GM12878 (cell line): ENCODE results near the gene XPO1. TPM values are rescaled to one million over a fixed set of nuclear protein-coding genes. Genes with fewer than 3 reads are reported as not detected.

Experiments
- ATAC-seq: fragments of 200-7000 bp; cut with Tn5 transposase; 3 replicates; pipeline ENCODE4 v1.9.1; 2020; ENCODE audit warnings: mild to moderate bottlenecking, moderate library complexity
- BruUV-seq: library from RNA; stranded (reverse); fragments of 400-500 nt; replicated peaks from 2 replicates; lab custom pipeline; 2021; lab: Mats Ljungman, UMichigan
- CTCF ChIA-PET: fragments of 300-600 bp; sonication (Branson Sonifier 250); formaldehyde crosslinking; extraction: SDS; loops from one replicate; lab custom pipeline; 2021; ENCODE audit warnings: inconsistent platforms; lab: Yijun Ruan, JAX
- POLR2A ChIA-PET: fragments of 350-600 bp; formaldehyde crosslinking; extraction: SDS; loops from one replicate; lab custom pipeline; 2021; ENCODE audit warnings: inconsistent platforms; lab: Charles Lee
- RAD21 ChIA-PET: fragments of 300-600 bp; sonication (Branson Sonifier 250); formaldehyde crosslinking; loops from one replicate; lab custom pipeline; 2023; ENCODE audit warnings: antibody characterized with exemption; ENCODE audit not compliant: unreplicated experiment; lab: Charles Lee
- SMC1A ChIA-PET: fragments of 300-600 bp; sonication (Branson Sonifier 250); formaldehyde crosslinking; loops from one replicate; lab custom pipeline; 2023; ENCODE audit not compliant: unreplicated experiment, uncharacterized antibody; lab: Charles Lee
- DNase-seq: peaks from one replicate; pipeline ENCODE4 v3.0.0-alpha.2; 2011; ENCODE audit warnings: low read depth, low spot score
- FAIRE-seq: peaks from 3 replicates; lab custom pipeline; 2011; peaks lifted over from hg19 to GRCh38; lab: Jason Lieb, UNC
- H2AFZ ChIP-seq: 2 replicates; pipeline ENCODE4 v1.6.0; 2011; ENCODE audit warnings: low read depth, low read length, control low read depth; ENCODE audit not compliant: control insufficient read depth
- H3K27ac ChIP-seq: 2 replicates; pipeline ENCODE4 v1.5.1; 2011; ENCODE audit warnings: control low read depth; ENCODE audit not compliant: control insufficient read depth, insufficient read depth
- H3K27me3 ChIP-seq, 2 experiments: replicated peaks in 1 of 2; 2 replicates each; pipeline versions ENCODE4 v1.6.0 to v1.6.1; 2011; ENCODE audit warnings: low read length in 1 of 2; ENCODE audit not compliant: control insufficient read depth in 2 of 2, insufficient read depth in 2 of 2
- H3K36me3 ChIP-seq, 2 experiments: 2 replicates each; pipeline ENCODE4 v1.5.1; 2011; ENCODE audit warnings: low read length in 1 of 2; ENCODE audit not compliant: control insufficient read depth in 2 of 2, insufficient read depth in 2 of 2
- H3K4me1 ChIP-seq: 2 replicates; pipeline ENCODE4 v1.6.1; 2011; ENCODE audit warnings: mild to moderate bottlenecking, low read length, moderate library complexity, mixed read lengths; ENCODE audit not compliant: control insufficient read depth, insufficient read depth
- H3K4me2 ChIP-seq: 2 replicates; pipeline ENCODE4 v1.6.0; 2011; ENCODE audit warnings: control low read depth; ENCODE audit not compliant: control insufficient read depth, insufficient read depth
- H3K4me3 ChIP-seq: fragments of 200-600 bp; sonication (generic); 2 replicates; pipeline ENCODE4 v1.5.1; 2016
- H3K79me2 ChIP-seq: 2 replicates; pipeline ENCODE4 v1.6.0; 2011; ENCODE audit warnings: low read length; ENCODE audit not compliant: control insufficient read depth, insufficient read depth
- H3K9ac ChIP-seq: 2 replicates; pipeline ENCODE4 v1.8.0; 2011; ENCODE audit warnings: low read length, control low read depth, mixed read lengths; ENCODE audit not compliant: control insufficient read depth, insufficient read depth
- H3K9me3 ChIP-seq: replicated peaks from 3 replicates; pipeline ENCODE4 v1.5.1; 2011; ENCODE audit warnings: mild to moderate bottlenecking, low read length; ENCODE audit not compliant: control insufficient read depth, insufficient read depth
- H4K20me1 ChIP-seq: 2 replicates; pipeline ENCODE4 v1.6.0; 2011; ENCODE audit not compliant: control insufficient read depth, insufficient read depth
- CHD2 ChIP-seq: IDR thresholded peaks from 2 replicates; pipeline ENCODE4 v1.6.1; 2011; ENCODE audit warnings: low read depth, low read length, improper control_type of control experiment, borderline replicate concordance
- GABPA ChIP-seq: IDR thresholded peaks from 2 replicates; pipeline ENCODE4 v1.6.1; 2014; ENCODE audit warnings: antibody characterized with exemption, low read depth, mild to moderate bottlenecking, inconsistent platforms
- HCFC1 ChIP-seq: fragments of 150-350 bp; IDR thresholded peaks from 2 replicates; pipeline ENCODE4 v1.6.1; 2014; ENCODE audit warnings: low read length
- NFIC ChIP-seq: IDR thresholded peaks from 2 replicates; pipeline ENCODE4 v1.6.1; 2012; ENCODE audit warnings: low read depth, mild to moderate bottlenecking, inconsistent platforms, low read length, moderate library complexity
- RFX5 ChIP-seq: IDR thresholded peaks from 2 replicates; pipeline ENCODE4 v1.6.1; 2011; ENCODE audit warnings: low read depth, low read length, improper control_type of control experiment
- SMAD5 ChIP-seq: IDR thresholded peaks from 2 replicates; pipeline ENCODE4 v1.6.1; 2016; ENCODE audit warnings: antibody characterized with exemption, low read depth
- TCF3 ChIP-seq: IDR thresholded peaks from 2 replicates; pipeline ENCODE4 v1.6.1; 2012; ENCODE audit warnings: low read depth, mild to moderate bottlenecking, low read length, borderline replicate concordance; ENCODE audit not compliant: insufficient read depth
- ZNF622 ChIP-seq: fragments of 450-650 bp; IDR thresholded peaks from 2 replicates; pipeline ENCODE4 v1.6.1; 2017; ENCODE audit warnings: mild to moderate bottlenecking, inconsistent platforms
- WGBS: methylation state at CpG from one replicate; pipeline ENCODE4 v1.1.6; 2016; ENCODE audit warnings: low lambda C conversion rate; ENCODE audit not compliant: insufficient replicate concordance, insufficient coverage; ENCODE audit errors: missing lambda C conversion rate; 5-methylcytosine and 5-hydroxymethylcytosine counted together
- in situ Hi-C: fragments of 300-500 bp; cut with MboI; formaldehyde crosslinking; loops from 9 replicates; pipeline ENCODE4 v1.14.3; 2018; ENCODE audit warnings: mixed read lengths
- intact Hi-C: fragments of 100-400 bp; cut with micrococcal nuclease; formaldehyde crosslinking; loops from one replicate; pipeline ENCODE4 v1.14.2; 2022; ENCODE audit not compliant: unreplicated experiment
- polyA plus RNA-seq, 11 experiments: library from polyadenylated mRNA; depleted of rRNA in 4 of 11; unstranded in 6 of 11; stranded (reverse) in 5 of 11; fragments of >200 nt; fragmentation: Nextera tagmentation in 4 of 11; fragmentation: Illumina TruSeq in 1 of 11; extraction: Ambion mirVana in 4 of 11; extraction: Trizol in 1 of 11; gene quantifications; 1 replicate in 1 of 11; 2 replicates in 10 of 11; pipeline versions ENCODE4 v1.2.1 to v1.2.3, GENCODE V29; 2011 to 2016; ENCODE audit warnings: inconsistent platforms in 2 of 11, missing spikeins in 2 of 11, low read depth in 1 of 11
- total RNA-seq, 4 experiments: library from RNA; depleted of rRNA in 3 of 4; stranded (reverse); fragments of >200 nt in 3 of 4; fragmentation: Illumina TruSeq in 1 of 4; extraction: Trizol in 1 of 4; gene quantifications; 2 replicates each; pipeline versions ENCODE4 v1.2.1 to v1.2.3, GENCODE V29; 2013 to 2021
- TF ChIP-seq, protein P1 (sequence below): IDR thresholded peaks from 2 replicates; pipeline ENCODE4 v1.6.1; 2012; ENCODE audit warnings: low read length, inconsistent platforms
- TF ChIP-seq, protein P2 (sequence below): fragments of 450-650 bp; IDR thresholded peaks from 2 replicates; pipeline ENCODE4 v1.6.1; 2016; ENCODE audit warnings: mild to moderate bottlenecking, moderate library complexity, borderline replicate concordance
- TF ChIP-seq, protein P3 (sequence below): fragments of 450-650 bp; IDR thresholded peaks from 2 replicates; pipeline ENCODE4 v1.6.1; 2018; ENCODE audit warnings: mild to moderate bottlenecking, low read depth, moderate library complexity; ENCODE audit not compliant: partially characterized antibody

Gene XPO1
- total and polyA plus RNA-seq, 10 of the 15 experiments (the other 5 are each of a cell fraction or from before 2014, with no cell fraction given) = 57.3 to 216 (median 153) TPM

DNA sequence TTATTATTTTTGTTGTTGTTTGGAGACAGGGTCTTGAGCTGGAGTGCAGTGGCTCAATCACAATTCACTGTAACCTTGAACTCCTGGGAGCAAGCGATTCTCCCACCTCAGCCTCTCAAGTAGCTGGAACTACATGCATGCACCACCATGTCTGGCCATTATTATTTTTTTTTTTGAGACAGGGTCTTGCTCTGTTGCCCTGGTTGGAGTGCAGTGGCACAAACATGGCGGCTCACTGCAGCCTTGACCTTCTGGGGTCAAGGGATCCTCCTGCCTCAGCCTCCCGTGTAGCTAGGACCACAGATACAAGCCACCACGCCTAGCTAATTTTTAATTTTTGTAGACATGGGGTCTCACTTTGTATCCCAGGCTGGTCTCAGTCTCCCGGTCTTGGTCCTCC, 20.0 kb upstream of the XPO1 start (continued):
- TF ChIP-seq ZNF622 = no peak
- TF ChIP-seq TCF3 = no peak
- TF ChIP-seq SMAD5 = no peak
- TF ChIP-seq HCFC1 = no peak
- no peak for TF ChIP-seq RFX5

DNA sequence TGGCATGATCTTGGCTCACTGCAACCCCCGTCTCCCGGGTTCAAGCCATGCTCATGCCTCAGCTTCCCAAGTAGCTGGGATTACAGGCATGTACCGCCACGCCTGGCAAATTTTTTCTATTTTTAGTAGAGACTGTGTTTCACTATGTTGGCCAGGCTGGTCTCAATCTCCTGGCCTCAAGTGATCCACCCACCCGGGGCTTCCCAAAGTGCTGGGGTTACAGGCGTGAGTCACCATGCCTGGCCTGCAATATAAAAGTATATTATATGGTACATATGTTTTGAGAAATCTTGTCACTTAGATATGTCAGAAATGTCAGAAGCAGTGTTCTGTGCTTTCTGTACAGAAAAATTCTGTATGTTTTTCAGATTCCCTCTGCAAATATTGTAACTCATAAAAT, 19.2 kb upstream of the XPO1 start:
- no TSS peak for BruUV-seq
- ATAC-seq (peak; percentile 64), FAIRE-seq (no peak), DNase-seq (no peak)
- ChIA-PET CTCF (interaction anchor here (1.2 kb wide), 1 partner anchor 15 kb away, joined by 3 read pairs; no protein-coding TSS in a partner anchor), POLR2A (no interaction called here), RAD21 (no interaction called here), SMC1A (no interaction called here)
- H3K4me2 ChIP-seq = no peak overlapping the region
- no peaks in the 10 kb centered on the region for H3K9me3 ChIP-seq
- no peaks in the 10 kb centered on the region for H3K79me2 ChIP-seq
- H3K9ac ChIP-seq = no peak overlapping the region
- H3K4me3 ChIP-seq = no peak overlapping the region
- no peak overlapping the region for H3K27ac ChIP-seq
- no peaks in the 10 kb centered on the region for H3K4me1 ChIP-seq
- no peak overlapping the region for H2AFZ ChIP-seq
- intact Hi-C loops = no loop called here
- H4K20me1 ChIP-seq = no peaks in the 10 kb centered on the region
- no peaks in the 10 kb centered on the region for H3K27me3 ChIP-seq
- in situ Hi-C loops = no loop called here
- WGBS = 88% methylated on average over 6 of the region's 6 CpGs
- H3K36me3 ChIP-seq = no peaks in the 10 kb centered on the region
- TF ChIP-seq CHD2 = no peak
- TF ChIP-seq GABPA = no peak
- TF ChIP-seq, protein P1, sequence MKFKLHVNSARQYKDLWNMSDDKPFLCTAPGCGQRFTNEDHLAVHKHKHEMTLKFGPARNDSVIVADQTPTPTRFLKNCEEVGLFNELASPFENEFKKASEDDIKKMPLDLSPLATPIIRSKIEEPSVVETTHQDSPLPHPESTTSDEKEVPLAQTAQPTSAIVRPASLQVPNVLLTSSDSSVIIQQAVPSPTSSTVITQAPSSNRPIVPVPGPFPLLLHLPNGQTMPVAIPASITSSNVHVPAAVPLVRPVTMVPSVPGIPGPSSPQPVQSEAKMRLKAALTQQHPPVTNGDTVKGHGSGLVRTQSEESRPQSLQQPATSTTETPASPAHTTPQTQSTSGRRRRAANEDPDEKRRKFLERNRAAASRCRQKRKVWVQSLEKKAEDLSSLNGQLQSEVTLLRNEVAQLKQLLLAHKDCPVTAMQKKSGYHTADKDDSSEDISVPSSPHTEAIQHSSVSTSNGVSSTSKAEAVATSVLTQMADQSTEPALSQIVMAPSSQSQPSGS = no peak
- TF ChIP-seq, protein P2, sequence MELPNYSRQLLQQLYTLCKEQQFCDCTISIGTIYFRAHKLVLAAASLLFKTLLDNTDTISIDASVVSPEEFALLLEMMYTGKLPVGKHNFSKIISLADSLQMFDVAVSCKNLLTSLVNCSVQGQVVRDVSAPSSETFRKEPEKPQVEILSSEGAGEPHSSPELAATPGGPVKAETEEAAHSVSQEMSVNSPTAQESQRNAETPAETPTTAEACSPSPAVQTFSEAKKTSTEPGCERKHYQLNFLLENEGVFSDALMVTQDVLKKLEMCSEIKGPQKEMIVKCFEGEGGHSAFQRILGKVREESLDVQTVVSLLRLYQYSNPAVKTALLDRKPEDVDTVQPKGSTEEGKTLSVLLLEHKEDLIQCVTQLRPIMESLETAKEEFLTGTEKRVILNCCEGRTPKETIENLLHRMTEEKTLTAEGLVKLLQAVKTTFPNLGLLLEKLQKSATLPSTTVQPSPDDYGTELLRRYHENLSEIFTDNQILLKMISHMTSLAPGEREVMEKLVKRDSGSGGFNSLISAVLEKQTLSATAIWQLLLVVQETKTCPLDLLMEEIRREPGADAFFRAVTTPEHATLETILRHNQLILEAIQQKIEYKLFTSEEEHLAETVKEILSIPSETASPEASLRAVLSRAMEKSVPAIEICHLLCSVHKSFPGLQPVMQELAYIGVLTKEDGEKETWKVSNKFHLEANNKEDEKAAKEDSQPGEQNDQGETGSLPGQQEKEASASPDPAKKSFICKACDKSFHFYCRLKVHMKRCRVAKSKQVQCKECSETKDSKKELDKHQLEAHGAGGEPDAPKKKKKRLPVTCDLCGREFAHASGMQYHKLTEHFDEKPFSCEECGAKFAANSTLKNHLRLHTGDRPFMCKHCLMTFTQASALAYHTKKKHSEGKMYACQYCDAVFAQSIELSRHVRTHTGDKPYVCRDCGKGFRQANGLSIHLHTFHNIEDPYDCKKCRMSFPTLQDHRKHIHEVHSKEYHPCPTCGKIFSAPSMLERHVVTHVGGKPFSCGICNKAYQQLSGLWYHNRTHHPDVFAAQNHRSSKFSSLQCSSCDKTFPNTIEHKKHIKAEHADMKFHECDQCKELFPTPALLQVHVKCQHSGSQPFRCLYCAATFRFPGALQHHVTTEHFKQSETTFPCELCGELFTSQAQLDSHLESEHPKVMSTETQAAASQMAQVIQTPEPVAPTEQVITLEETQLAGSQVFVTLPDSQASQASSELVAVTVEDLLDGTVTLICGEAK = no peak
- TF ChIP-seq, protein P3, sequence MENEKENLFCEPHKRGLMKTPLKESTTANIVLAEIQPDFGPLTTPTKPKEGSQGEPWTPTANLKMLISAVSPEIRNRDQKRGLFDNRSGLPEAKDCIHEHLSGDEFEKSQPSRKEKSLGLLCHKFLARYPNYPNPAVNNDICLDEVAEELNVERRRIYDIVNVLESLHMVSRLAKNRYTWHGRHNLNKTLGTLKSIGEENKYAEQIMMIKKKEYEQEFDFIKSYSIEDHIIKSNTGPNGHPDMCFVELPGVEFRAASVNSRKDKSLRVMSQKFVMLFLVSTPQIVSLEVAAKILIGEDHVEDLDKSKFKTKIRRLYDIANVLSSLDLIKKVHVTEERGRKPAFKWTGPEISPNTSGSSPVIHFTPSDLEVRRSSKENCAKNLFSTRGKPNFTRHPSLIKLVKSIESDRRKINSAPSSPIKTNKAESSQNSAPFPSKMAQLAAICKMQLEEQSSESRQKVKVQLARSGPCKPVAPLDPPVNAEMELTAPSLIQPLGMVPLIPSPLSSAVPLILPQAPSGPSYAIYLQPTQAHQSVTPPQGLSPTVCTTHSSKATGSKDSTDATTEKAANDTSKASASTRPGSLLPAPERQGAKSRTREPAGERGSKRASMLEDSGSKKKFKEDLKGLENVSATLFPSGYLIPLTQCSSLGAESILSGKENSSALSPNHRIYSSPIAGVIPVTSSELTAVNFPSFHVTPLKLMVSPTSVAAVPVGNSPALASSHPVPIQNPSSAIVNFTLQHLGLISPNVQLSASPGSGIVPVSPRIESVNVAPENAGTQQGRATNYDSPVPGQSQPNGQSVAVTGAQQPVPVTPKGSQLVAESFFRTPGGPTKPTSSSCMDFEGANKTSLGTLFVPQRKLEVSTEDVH = no peak
- no peak for TF ChIP-seq NFIC
